Measurements from ENCODE around the gene TOM1L2.
A peak's percentile ranks its signal among the peaks of the same experiment; 100 is the strongest.

The TOM1L2 gene

GRCh38 chr17:17849147-17849820, 122.9 kb downstream of the TOM1L2 start:
- peak; percentile 40 to 53 for DNase-seq (ENCODE audit: low read depth in 2 of 2)

- DNase-seq (ENCODE audit: low read depth in 2 of 2) = no peak
Observed at GRCh38 chr17:17848311-17849082, 123.7 kb downstream of the TOM1L2 start.

GRCh38 chr17:17847726-17848125, 124.5 kb downstream of the TOM1L2 start:
- no peak for DNase-seq (ENCODE audit: low read depth in 2 of 2)

GRCh38 chr17:17847118-17847689, 125.0 kb downstream of the TOM1L2 start:
- no peak for DNase-seq (ENCODE audit: low read depth in 2 of 2)

- no peak for DNase-seq (ENCODE audit: low read depth in 2 of 2)
Observed at GRCh38 chr17:17846645-17847044, 125.6 kb downstream of the TOM1L2 start.

GRCh38 chr17:17846003-17846402, 126.2 kb downstream of the TOM1L2 start:
- no peak for DNase-seq (ENCODE audit: low read depth in 2 of 2)

GRCh38 chr17:17845046-17845775, 127.0 kb downstream of the TOM1L2 start:
- no peak for DNase-seq (ENCODE audit: low read depth in 2 of 2)

- DNase-seq (ENCODE audit: low read depth in 2 of 2) = no peak
Observed at GRCh38 chr17:17844500-17844899, 127.7 kb downstream of the TOM1L2 start.

- DNase-seq (ENCODE audit: low read depth in 2 of 2) = no peak
Observed at GRCh38 chr17:17844079-17844478, 128.1 kb downstream of the TOM1L2 start.

- DNase-seq (ENCODE audit: low read depth in 2 of 2) = no peak
Observed at GRCh38 chr17:17843096-17843495, 129.1 kb downstream of the TOM1L2 start.

- DNase-seq (ENCODE audit: low read depth in 2 of 2) = no peak
Observed at GRCh38 chr17:17842111-17842876, 129.9 kb downstream of the TOM1L2 start.

GRCh38 chr17:17841601-17842025, 130.6 kb downstream of the TOM1L2 start:
- no peak for DNase-seq (ENCODE audit: low read depth in 2 of 2)

- DNase-seq (ENCODE audit: low read depth in 2 of 2) = no peak
Observed at GRCh38 chr17:17840751-17841591, 131.2 kb downstream of the TOM1L2 start.

GRCh38 chr17:17839791-17840707, 132.2 kb downstream of the TOM1L2 start:
- DNase-seq (ENCODE audit: low read depth in 2 of 2) = peak; percentile 47 to 68

- DNase-seq (ENCODE audit: low read depth in 2 of 2) = no peak
Observed at GRCh38 chr17:17837966-17838962, 133.9 kb downstream of the TOM1L2 start.

- no peak for DNase-seq (ENCODE audit: low read depth in 2 of 2)
Observed at GRCh38 chr17:17837380-17837821, 134.8 kb downstream of the TOM1L2 start.

GRCh38 chr17:17836818-17837379, 135.3 kb downstream of the TOM1L2 start, which contains the start of gene SREBF1:
TSS of gene SREBF1 (minus strand) at chr17:17836986. CDS start at chr17:17836817, 169 bp downstream.
- DNase-seq (ENCODE audit: low read depth in 2 of 2) = peak in 1 of 2 donors; percentile 21
